Lower leg skin (tissue), 3 donors: ENCODE measurements around the gene TCF20.

Experiments used
- CTCF ChIP-seq, 3 donors: fragments of 450-650 bp; IDR thresholded peaks; one replicate each; pipeline ENCODE4 v1.5.1; 2016; ENCODE audit warnings: antibody characterized with exemption in 3 of 3, mild to moderate bottlenecking in 3 of 3, moderate library complexity in 2 of 3
- POLR2A ChIP-seq, 2 donors: fragments of 450-650 bp; IDR thresholded peaks; one replicate each; pipeline ENCODE4 v1.6.1; 2016 to 2017; ENCODE audit warnings: antibody characterized with exemption in 2 of 2, mild to moderate bottlenecking in 1 of 2, moderate library complexity in 1 of 2

- TF ChIP-seq CTCF (IDR thresholded peaks at IDR 0.05) (no peak), POLR2A (IDR thresholded peaks at IDR 0.05) (no peak)
Observed at GRCh38 chr22:42231929-42232328, 38.5 kb downstream of the TCF20 start.
